Epithelial cell of proximal tubule (primary cell): ENCODE data around the gene CEP72. TPM values are rescaled to one million over a fixed set of nuclear protein-coding genes. Genes with fewer than 3 reads are reported as not detected.
"Not testable (repeated sequence)": the region's sequence is repeated elsewhere in the genome, so short reads cannot be mapped to it uniquely, and the experiment has no call there.

Experiments used
- DNase-seq: peaks from one replicate; pipeline ENCODE4 v3.0.0-alpha.2; 2011; ENCODE audit warnings: low read depth
- H3K4me3 ChIP-seq: 2 replicates; pipeline ENCODE4 v1.5.1; 2011; ENCODE audit warnings: low read depth, mild to moderate bottlenecking, low read length
- total RNA-seq: library from RNA; depleted of rRNA; stranded (reverse); fragments of >200 nt; gene quantifications from 2 replicates; pipeline ENCODE4 v1.2.3, GENCODE V29; 2015

Gene CEP72
- total RNA-seq, 1 donor from 2014 or later = 7.6 TPM

- DNase-seq, H3K4me3 ChIP-seq: not testable (repeated sequence)
Measured at GRCh38 chr5:696753-697702, 84.9 kb downstream of the CEP72 start.

Other genes starting within 250 kb of the CEP72 start
- gene EXOC3, start 169.2 kb upstream of the CEP72 start, total RNA-seq = 23.8 and 27.2 TPM in 2 replicates
- 1.3 and 3.2 TPM in 2 replicates for gene SLC9A3, start 87.9 kb upstream of the CEP72 start, total RNA-seq
- 0.46 and 1.0 TPM in 2 replicates for gene TPPP, start 81.0 kb downstream of the CEP72 start, total RNA-seq
- 0.29 TPM in 1 of 2 replicates, not detected in the other for gene ZDHHC11B, start 172.4 kb downstream of the CEP72 start, total RNA-seq
- gene ZDHHC11, start 238.6 kb downstream of the CEP72 start, total RNA-seq = 1.5 and 3.3 TPM in 2 replicates